Activated B cell treated with CpG ODN at 0.5 μM for 24 hours (primary cell): ENCODE data around the gene MEIS2. TPM values are rescaled to one million over a fixed set of nuclear protein-coding genes. Genes with fewer than 3 reads are reported as not detected.

Experiments
- ATAC-seq: fragments of 200-7000 bp; cut with Tn5 transposase; one replicate; pipeline ENCODE4 v1.10.0; 2021; ENCODE audit warnings: low read depth, mild to moderate bottlenecking, moderate library complexity
- CTCF ChIA-PET: fragments of 350-600 bp; sonication (Branson Sonifier 250); formaldehyde crosslinking; loops from one replicate; lab custom pipeline; 2021; ENCODE audit warnings: antibody characterized with exemption; lab: Charles Lee
- POLR2A ChIA-PET: fragments of 350-600 bp; sonication (Branson Sonifier 250); formaldehyde crosslinking; loops from one replicate; lab custom pipeline; 2021; ENCODE audit warnings: antibody characterized with exemption; lab: Charles Lee
- DNase-seq: peaks from one replicate; pipeline ENCODE4 v3.0.0; 2022
- H3K27ac Mint-ChIP-seq: one replicate; pipeline ENCODE4 v1.8.0; 2020; ENCODE audit warnings: mixed read lengths
- H3K27me3 Mint-ChIP-seq: one replicate; pipeline ENCODE4 v1.8.0; 2021; ENCODE audit warnings: mixed read lengths
- H3K36me3 Mint-ChIP-seq: one replicate; pipeline ENCODE4 v1.8.0; 2021; ENCODE audit warnings: low read depth, mixed read lengths
- H3K4me1 Mint-ChIP-seq: one replicate; pipeline ENCODE4 v1.8.0; 2021; ENCODE audit warnings: mixed read lengths
- H3K4me3 Mint-ChIP-seq: one replicate; pipeline ENCODE4 v1.8.0; 2020; ENCODE audit warnings: mild to moderate bottlenecking, mixed read lengths
- H3K9me3 Mint-ChIP-seq: one replicate; pipeline ENCODE4 v1.8.0; 2020; ENCODE audit warnings: mixed read lengths
- CTCF ChIP-seq: fragments of 200-600 bp; IDR thresholded peaks from one replicate; pipeline ENCODE4 v1.8.0; 2022; ENCODE audit warnings: antibody characterized with exemption, mild to moderate bottlenecking
- intact Hi-C: fragments of 100-400 bp; cut with micrococcal nuclease; formaldehyde crosslinking; loops from one replicate; pipeline ENCODE4 v1.15.1; 2024
- total RNA-seq: library from RNA; stranded (reverse); gene quantifications from 2 replicates; pipeline ENCODE4 v1.2.3, GENCODE V29; 2022

MEIS2 gene
- total RNA-seq, 1 donor from 2014 or later, result 0.24 TPM

GRCh38 chr15:36893276-36893675 lies 207.1 kb downstream of the MEIS2 start:
- H3K9me3 Mint-ChIP-seq, result no peaks in the 10 kb centered on the region
- no peak for ATAC-seq
- H3K4me1 Mint-ChIP-seq, result no peaks in the 10 kb centered on the region
- H3K4me3 Mint-ChIP-seq, result no peak overlapping the region
- CTCF ChIA-PET, result no interaction called here
- H3K27ac Mint-ChIP-seq, result no peak overlapping the region
- H3K36me3 Mint-ChIP-seq, result no peaks in the 10 kb centered on the region
- peaks cover 27% of the 10 kb centered on the region for H3K27me3 Mint-ChIP-seq
- DNase-seq, result no peak
- intact Hi-C loops, result no loop called here
- TF ChIP-seq CTCF, result no peak
- POLR2A ChIA-PET, result no interaction called here

GRCh38 chr15:36888011-36888992 lies 212.0 kb downstream of the MEIS2 start:
- no peak for TF ChIP-seq CTCF
- Mint-ChIP-seq H3K36me3 (no peaks in the 10 kb centered on the region), H3K9me3 (no peaks in the 10 kb centered on the region), H3K27ac (no peak overlapping the region), H3K4me1 (peaks cover 2% of the 10 kb centered on the region), H3K27me3 (peaks cover 65% of the 10 kb centered on the region), H3K4me3 (no peak overlapping the region)
- no peak for DNase-seq
- intact Hi-C loops, result loop anchor here (10.0 kb wide), 1 partner anchor 1374 kb away; no protein-coding TSS in a partner anchor
- ATAC-seq, result no peak
- POLR2A ChIA-PET, result no interaction called here
- CTCF ChIA-PET, result no interaction called here

GRCh38 chr15:36887214-36887961 lies 213.0 kb downstream of the MEIS2 start:
- no peak for TF ChIP-seq CTCF

GRCh38 chr15:36886701-36887100 lies 213.6 kb downstream of the MEIS2 start:
- Mint-ChIP-seq H3K9me3 (no peaks in the 10 kb centered on the region), H3K27me3 (peaks cover 75% of the 10 kb centered on the region), H3K4me1 (peaks cover 4% of the 10 kb centered on the region), H3K36me3 (no peaks in the 10 kb centered on the region), H3K27ac (no peak overlapping the region), H3K4me3 (no peak overlapping the region)
- ATAC-seq, result no peak
- POLR2A ChIA-PET, result no interaction called here
- CTCF ChIA-PET, result no interaction called here
- no peak for DNase-seq
- TF ChIP-seq CTCF, result no peak
- intact Hi-C loops, result loop anchor here (2.0 to 10.0 kb wide), 2 partner anchors 214 to 1372 kb away; partner anchors contain the start of gene MEIS2

More at GRCh38 chr15:36887214-36887961, 213.0 kb downstream of the MEIS2 start:
- Mint-ChIP-seq H3K4me3 (no peak overlapping the region), H3K36me3 (no peaks in the 10 kb centered on the region), H3K4me1 (peaks cover 4% of the 10 kb centered on the region), H3K27me3 (peaks cover 74% of the 10 kb centered on the region), H3K9me3 (no peaks in the 10 kb centered on the region), H3K27ac (no peak overlapping the region)
- ATAC-seq, result no peak
- DNase-seq, result no peak
- CTCF ChIA-PET, result no interaction called here
- POLR2A ChIA-PET, result no interaction called here
- intact Hi-C loops, result loop anchor here (2.0 to 10.0 kb wide), 2 partner anchors 213 to 1373 kb away; partner anchors contain the start of gene MEIS2
